Stimulated activated naive CD8-positive, alpha-beta T cell treated with anti-CD3 and anti-CD28 coated beads, Interleukin-15, amount 100 ng/mL, for 72 hours (primary cell): ENCODE measurements around the gene TMEM38B.

Experiments
- ATAC-seq: fragments of 150-1000 bp; cut with Tn5 transposase; 2 replicates; pipeline ENCODE4 v1.10.0; 2021; ENCODE audit warnings: mild to moderate bottlenecking, moderate library complexity
- DNase-seq, 2 donors: peaks; one replicate each; pipeline ENCODE4 v3.0.0; 2021 to 2022
- H3K27ac Mint-ChIP-seq, 2 donors: one replicate each; pipeline ENCODE4 v1.8.0; 2022; ENCODE audit warnings: mild to moderate bottlenecking in 2 of 2, mixed read lengths in 2 of 2, moderate library complexity in 2 of 2
- H3K27me3 Mint-ChIP-seq: one replicate; pipeline ENCODE4 v1.8.0; 2022; ENCODE audit warnings: mixed read lengths
- H3K4me1 Mint-ChIP-seq: one replicate; pipeline ENCODE4 v1.8.0; 2022; ENCODE audit warnings: mild to moderate bottlenecking, mixed read lengths
- H3K4me3 Mint-ChIP-seq, 2 donors: one replicate each; pipeline ENCODE4 v1.8.0; 2022; ENCODE audit warnings: mild to moderate bottlenecking in 2 of 2, mixed read lengths in 2 of 2, moderate library complexity in 1 of 2
- H3K9me3 Mint-ChIP-seq, 2 donors: one replicate each; pipeline ENCODE4 v1.8.0; 2022; ENCODE audit warnings: mixed read lengths in 2 of 2

TMEM38B gene

GRCh38 chr9:105694190-105694847 is at the start of gene TMEM38B:
TMEM38B (plus strand) TSS chr9:105694541; CDS start chr9:105694661, 120 bp downstream.
- H3K4me3 Mint-ChIP-seq, result peak within 1 kb of the TSS; percentile 73 to 84

GRCh38 chr9:105646879-105647594 is 47.3 kb upstream of the TMEM38B start:
- DNase-seq (no peak), ATAC-seq (no peak)
- Mint-ChIP-seq H3K4me1 (no peaks in the 10 kb centered on the region), H3K27me3 (no peaks in the 10 kb centered on the region), H3K27ac (no peak overlapping the region), H3K9me3 (no peaks in the 10 kb centered on the region), H3K4me3 (no peak overlapping the region)

More at GRCh38 chr9:105694190-105694847, at the start of gene TMEM38B:
- H3K4me1 Mint-ChIP-seq, result peaks cover 26% of the 10 kb centered on the region
- H3K27ac Mint-ChIP-seq, result peak within 1 kb of the TSS; percentile 28 to 51
- H3K27me3 Mint-ChIP-seq, result peaks cover 18% of the 10 kb centered on the region
- H3K9me3 Mint-ChIP-seq, result no peaks in the 10 kb centered on the region
- DNase-seq (peak; percentile 73 to 81), ATAC-seq (peak; percentile 86)

GRCh38 chr9:105647595-105648349 is 46.6 kb upstream of the TMEM38B start:
- Mint-ChIP-seq H3K4me1 (no peaks in the 10 kb centered on the region), H3K4me3 (no peak overlapping the region), H3K27ac (no peak overlapping the region), H3K27me3 (no peaks in the 10 kb centered on the region), H3K9me3 (no peaks in the 10 kb centered on the region)
- no peak for DNase-seq
- no peak for ATAC-seq

- no peak overlapping the region for H3K27ac Mint-ChIP-seq
- DNase-seq (no peak), ATAC-seq (no peak)
- peaks cover 26% of the 10 kb centered on the region for H3K27me3 Mint-ChIP-seq
- no peaks in the 10 kb centered on the region for H3K9me3 Mint-ChIP-seq
- H3K4me3 Mint-ChIP-seq, result no peak overlapping the region
- H3K4me1 Mint-ChIP-seq, result peaks cover 11% of the 10 kb centered on the region
These were observed 42.5 kb upstream of the TMEM38B start for GRCh38 chr9:105651806-105652205.

GRCh38 chr9:105656131-105656921 is 38.0 kb upstream of the TMEM38B start:
- no peaks in the 10 kb centered on the region for H3K9me3 Mint-ChIP-seq
- DNase-seq (peak; percentile 10), ATAC-seq (peak; percentile 72)
- peak overlapping the region; percentile 84 to 86 for H3K4me3 Mint-ChIP-seq
- H3K4me1 Mint-ChIP-seq, result peaks cover 14% of the 10 kb centered on the region
- no peak overlapping the region for H3K27ac Mint-ChIP-seq
- H3K27me3 Mint-ChIP-seq, result peaks cover 53% of the 10 kb centered on the region

- ATAC-seq, result no peak
- Mint-ChIP-seq H3K4me1 (peaks cover 14% of the 10 kb centered on the region), H3K4me3 (no peak overlapping the region), H3K27me3 (peaks cover 53% of the 10 kb centered on the region), H3K9me3 (no peaks in the 10 kb centered on the region), H3K27ac (no peak overlapping the region)
- no peak for DNase-seq
These were observed 36.0 kb upstream of the TMEM38B start for GRCh38 chr9:105658351-105658750.

- DNase-seq (no peak), ATAC-seq (no peak)
- no peak overlapping the region for H3K27ac Mint-ChIP-seq
- H3K4me1 Mint-ChIP-seq, result peaks cover 10% of the 10 kb centered on the region
- H3K27me3 Mint-ChIP-seq, result peaks cover 35% of the 10 kb centered on the region
- H3K9me3 Mint-ChIP-seq, result no peaks in the 10 kb centered on the region
- no peak overlapping the region for H3K4me3 Mint-ChIP-seq
These were observed 33.3 kb upstream of the TMEM38B start for GRCh38 chr9:105661011-105661410.

- H3K9me3 Mint-ChIP-seq, result no peaks in the 10 kb centered on the region
- H3K27me3 Mint-ChIP-seq, result peaks cover 21% of the 10 kb centered on the region
- H3K27ac Mint-ChIP-seq, result peak within 1 kb of the TSS in 1 of 2 donors; percentile 67
- no peak within 1 kb of the TSS for H3K4me3 Mint-ChIP-seq
- ATAC-seq (no peak), DNase-seq (no peak)
- no peaks in the 10 kb centered on the region for H3K4me1 Mint-ChIP-seq
These were observed 31.9 kb upstream of the TMEM38B start, which contains the start of gene TAL2 for GRCh38 chr9:105662184-105663104. TAL2 (plus strand) TSS chr9:105662457; CDS start chr9:105662497, 40 bp downstream.

GRCh38 chr9:105663914-105664313 is 30.4 kb upstream of the TMEM38B start:
- DNase-seq, result no peak
- Mint-ChIP-seq H3K4me1 (no peaks in the 10 kb centered on the region), H3K27me3 (peaks cover 15% of the 10 kb centered on the region), H3K4me3 (no peak overlapping the region), H3K27ac (no peak overlapping the region), H3K9me3 (no peaks in the 10 kb centered on the region)
- ATAC-seq, result no peak

- no peak for ATAC-seq
- no peaks in the 10 kb centered on the region for H3K4me1 Mint-ChIP-seq
- H3K4me3 Mint-ChIP-seq, result no peak overlapping the region
- H3K27ac Mint-ChIP-seq, result no peak overlapping the region
- H3K9me3 Mint-ChIP-seq, result no peaks in the 10 kb centered on the region
- DNase-seq, result no peak
- peaks cover 21% of the 10 kb centered on the region for H3K27me3 Mint-ChIP-seq
These were observed 26.5 kb upstream of the TMEM38B start for GRCh38 chr9:105667867-105668266.

- Mint-ChIP-seq H3K9me3 (no peaks in the 10 kb centered on the region), H3K4me3 (no peak overlapping the region), H3K4me1 (no peaks in the 10 kb centered on the region), H3K27ac (no peak overlapping the region), H3K27me3 (peaks cover 21% of the 10 kb centered on the region)
- no peak for ATAC-seq
- DNase-seq, result no peak
These were observed 24.0 kb upstream of the TMEM38B start for GRCh38 chr9:105670315-105670714.

GRCh38 chr9:105670775-105671174 is 23.6 kb upstream of the TMEM38B start:
- no peaks in the 10 kb centered on the region for H3K9me3 Mint-ChIP-seq
- no peak overlapping the region for H3K27ac Mint-ChIP-seq
- ATAC-seq, result no peak
- H3K4me1 Mint-ChIP-seq, result no peaks in the 10 kb centered on the region
- no peak for DNase-seq
- H3K4me3 Mint-ChIP-seq, result no peak overlapping the region
- peaks cover 21% of the 10 kb centered on the region for H3K27me3 Mint-ChIP-seq

- no peak overlapping the region for H3K27ac Mint-ChIP-seq
These were observed 21.6 kb upstream of the TMEM38B start for GRCh38 chr9:105672711-105673234.

GRCh38 chr9:105673850-105674387 is 20.4 kb upstream of the TMEM38B start:
- H3K4me3 Mint-ChIP-seq, result no peak overlapping the region
- no peak for DNase-seq
- no peak for ATAC-seq
- no peaks in the 10 kb centered on the region for H3K9me3 Mint-ChIP-seq
- H3K27me3 Mint-ChIP-seq, result peaks cover 14% of the 10 kb centered on the region
- no peaks in the 10 kb centered on the region for H3K4me1 Mint-ChIP-seq
- H3K27ac Mint-ChIP-seq, result no peak overlapping the region

More at GRCh38 chr9:105672711-105673234, 21.6 kb upstream of the TMEM38B start:
- Mint-ChIP-seq H3K9me3 (no peaks in the 10 kb centered on the region), H3K4me1 (no peaks in the 10 kb centered on the region), H3K27me3 (peaks cover 18% of the 10 kb centered on the region), H3K4me3 (peak overlapping the region in 1 of 2 donors; percentile 11)
- DNase-seq (no peak), ATAC-seq (no peak)
